ENCODE data around the gene COA8. TPM values are rescaled to one million over a fixed set of nuclear protein-coding genes. Genes with fewer than 3 reads are reported as not detected.

COA8 gene
- total and polyA plus RNA-seq, 2 of the 13 experiments (the other 11 are each of a cell fraction or from before 2014, with no cell fraction given), result 10.9 to 25.1 TPM

- no peaks in the 10 kb centered on the region for H3K9me3 ChIP-seq (ENCODE audit: low read length)
- peaks cover 32% of the 10 kb centered on the region for H3K4me1 ChIP-seq (ENCODE audit: insufficient read depth, low read length)
- ATAC-seq, result no peak
- H3K4me2 ChIP-seq (ENCODE audit: low read depth, low read length), result no peak overlapping the region
- no peaks in the 10 kb centered on the region for H3K27me3 ChIP-seq (ENCODE audit: control insufficient read depth in 1 of 2, insufficient read depth in 2 of 2, low read length in 2 of 2)
- no peak for TF ChIP-seq ZSCAN21 (CRISPR knock-in tag; IDR thresholded peaks at IDR 0.05; ENCODE audit: borderline replicate concordance)
- no peak for TF ChIP-seq NCOA5 (CRISPR knock-in tag; IDR thresholded peaks at IDR 0.05)
- TF ChIP-seq SCMH1 (CRISPR knock-in tag; IDR thresholded peaks at IDR 0.05; ENCODE audit: borderline replicate concordance), result no peak
- TF ChIP-seq MEIS1 (CRISPR knock-in tag; IDR thresholded peaks at IDR 0.05; ENCODE audit: borderline replicate concordance), result no peak
- TF ChIP-seq ZNF564 (CRISPR knock-in tag; IDR thresholded peaks at IDR 0.05), result no peak
- no peak for TF ChIP-seq SKIL (CRISPR knock-in tag; IDR thresholded peaks at IDR 0.05; ENCODE audit: borderline replicate concordance)
- TF ChIP-seq ZNF792 (CRISPR knock-in tag; IDR thresholded peaks at IDR 0.05), result no peak
- no peak for TF ChIP-seq NCOA2 (CRISPR knock-in tag; IDR thresholded peaks at IDR 0.05)
- TF ChIP-seq ZNF343 (CRISPR knock-in tag; IDR thresholded peaks at IDR 0.05), result no peak
- TF ChIP-seq DNMT3B (CRISPR knock-in tag; conservative IDR thresholded peaks at IDR 0.05), result no peak
- no peak for TF ChIP-seq MAFF (IDR thresholded peaks at IDR 0.05; ENCODE audit: low read depth, low read length)
- no peak for TF ChIP-seq DNMT1 (CRISPR knock-in tag; IDR thresholded peaks at IDR 0.05)
- no peak overlapping the region for H3K9ac ChIP-seq (ENCODE audit: insufficient read depth, low read depth, low read length)
- no peaks in the 10 kb centered on the region for H4K20me1 ChIP-seq (ENCODE audit: insufficient read depth, low read length)
- CTCF ChIA-PET (ENCODE audit: low intra/inter-chr PET ratio, low total read pairs), result interaction anchor here (0.7 kb wide), 1 partner anchor 48 kb away, joined by 3 read pairs; no protein-coding TSS in a partner anchor
- BruUV-seq (replicated peaks), result no TSS peak
- no peak overlapping the region for H2AFZ ChIP-seq (ENCODE audit: low read length)
- FAIRE-seq, result no peak
- H3K36me3 ChIP-seq (replicated peaks in 1 of 2; ENCODE audit: control insufficient read depth in 1 of 2, insufficient read depth in 2 of 2, low read length in 2 of 2), result no peaks in the 10 kb centered on the region
- WGBS (ENCODE audit: low lambda C conversion rate), result 88% methylated on average over 18 of the region's 18 CpGs
- POLR2A ChIA-PET, result no interaction called here
- in situ Hi-C loops (cut with HindIII; ENCODE audit: extremely low pct_ligation_motif_present, low pct_unique_long_range_greater_than_20kb) (loop anchor here (5.0 kb wide), 1 partner anchor 46 kb away; no protein-coding TSS in a partner anchor), intact Hi-C loops (cut with micrococcal nuclease; ENCODE audit: unreplicated experiment) (no loop called here)
- no peak for DNase-seq (ENCODE audit: low spot score)
- no peak overlapping the region for H3K27ac ChIP-seq (ENCODE audit: extremely low read length, insufficient read depth, low read length)
- no peak overlapping the region for H3K4me3 ChIP-seq (replicated peaks in 1 of 3; ENCODE audit: insufficient read depth in 1 of 3, low read depth in 2 of 3, low read length in 3 of 3)
- no peaks in the 10 kb centered on the region for H3K79me2 ChIP-seq (ENCODE audit: insufficient read depth, low read length)
Measured at GRCh38 chr14:103547941-103548462, 14.8 kb upstream of the COA8 start.

All from HepG2 (cell line).